ENCODE measurements around the gene CCDC8. TPM values are rescaled to one million over a fixed set of nuclear protein-coding genes. Genes with fewer than 3 reads are reported as not detected.
"Not testable (repeated sequence)": the region's sequence is repeated elsewhere in the genome, so short reads cannot be mapped to it uniquely, and the experiment has no call there.

The CCDC8 gene
- total RNA-seq, 1 donor: not detected

DNA sequence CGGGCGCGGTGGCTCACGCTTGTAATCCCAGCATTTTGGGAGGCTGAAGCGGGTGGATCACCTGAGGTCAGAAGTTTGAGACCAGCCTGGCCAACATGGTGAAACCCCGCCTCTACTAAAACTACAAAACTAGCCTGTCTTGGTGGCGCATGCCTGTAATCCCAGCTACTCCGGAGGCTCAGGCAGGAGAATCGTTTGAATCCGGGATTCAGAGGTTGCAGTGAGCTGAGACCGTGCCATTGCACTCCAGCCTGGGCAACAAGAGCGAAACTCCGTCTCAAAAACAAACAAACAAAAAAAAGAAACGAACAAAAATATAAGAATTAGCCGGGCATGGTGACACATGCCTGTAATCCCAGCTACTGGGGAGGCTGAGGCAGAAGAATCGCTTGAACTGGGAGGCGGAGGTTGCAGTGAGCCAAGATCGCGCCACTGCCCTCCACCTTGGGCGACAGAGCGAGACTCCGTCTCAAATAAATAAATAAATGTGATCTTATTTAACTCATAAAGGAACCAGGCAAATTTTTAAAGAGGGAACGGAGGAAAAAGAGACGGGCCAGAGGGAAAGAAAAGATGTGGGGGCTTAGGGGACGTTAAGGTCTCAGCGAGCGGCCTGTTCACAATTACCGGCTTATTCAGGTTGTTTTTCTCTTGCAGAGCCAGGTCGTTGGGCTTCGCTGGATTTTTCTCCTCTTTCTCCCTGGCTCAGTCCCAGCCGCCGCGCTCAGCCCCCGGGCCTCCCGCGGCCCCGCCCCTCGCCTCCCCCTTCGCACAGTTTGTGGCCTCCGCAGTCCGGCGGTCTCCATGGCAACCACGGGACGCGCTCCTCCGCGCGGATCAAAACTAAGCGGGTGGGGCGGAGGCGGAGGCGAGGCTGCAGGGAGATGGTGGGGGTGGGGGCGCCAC is 2.7 kb upstream of the CCDC8 start:
- not testable (repeated sequence) for H3K4me1 ChIP-seq (ENCODE audit: insufficient read depth, low read length); H3K9me3 ChIP-seq (ENCODE audit: low read depth, low read length); H3K4me3 ChIP-seq (ENCODE audit: low read length)
- H3K27me3 ChIP-seq (ENCODE audit: insufficient read depth, low read length): peaks cover 53% of the 10 kb centered on the region

DNA sequence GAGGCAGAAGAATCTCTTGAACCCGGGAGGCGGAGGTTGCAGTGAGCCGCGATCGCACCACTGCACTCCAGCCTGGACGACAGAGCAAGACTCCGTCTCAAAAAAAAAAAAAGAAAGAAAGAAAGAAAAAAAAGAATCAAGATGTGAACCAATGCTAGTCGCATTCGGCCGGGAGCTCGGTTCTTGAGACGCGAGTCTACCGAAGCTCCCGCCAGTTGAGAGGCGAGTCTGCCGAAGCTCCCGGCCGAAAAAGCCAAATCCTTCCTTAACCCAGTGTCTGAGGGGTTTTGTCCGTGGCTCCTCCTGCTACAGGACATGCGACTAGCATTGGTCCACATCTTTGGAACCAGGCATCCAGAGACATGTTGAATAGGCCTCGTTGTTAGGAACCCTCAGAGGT is 1.5 kb upstream of the CCDC8 start:
- H3K9me3 ChIP-seq (ENCODE audit: low read depth, low read length); H3K4me3 ChIP-seq (ENCODE audit: low read length); H3K4me1 ChIP-seq (ENCODE audit: insufficient read depth, low read length): not testable (repeated sequence)
- H3K27me3 ChIP-seq (ENCODE audit: insufficient read depth, low read length): peaks cover 54% of the 10 kb centered on the region

GRCh38 chr19:46412650-46413261 is 608 bp downstream of the CCDC8 start:
- Histone ChIP-seq H3K4me3 (ENCODE audit: low read length) (no peak overlapping the region), H3K9me3 (ENCODE audit: low read depth, low read length) (no peaks in the 10 kb centered on the region), H3K4me1 (ENCODE audit: insufficient read depth, low read length) (no peaks in the 10 kb centered on the region), H3K27me3 (ENCODE audit: insufficient read depth, low read length) (peaks cover 65% of the 10 kb centered on the region)

DNA sequence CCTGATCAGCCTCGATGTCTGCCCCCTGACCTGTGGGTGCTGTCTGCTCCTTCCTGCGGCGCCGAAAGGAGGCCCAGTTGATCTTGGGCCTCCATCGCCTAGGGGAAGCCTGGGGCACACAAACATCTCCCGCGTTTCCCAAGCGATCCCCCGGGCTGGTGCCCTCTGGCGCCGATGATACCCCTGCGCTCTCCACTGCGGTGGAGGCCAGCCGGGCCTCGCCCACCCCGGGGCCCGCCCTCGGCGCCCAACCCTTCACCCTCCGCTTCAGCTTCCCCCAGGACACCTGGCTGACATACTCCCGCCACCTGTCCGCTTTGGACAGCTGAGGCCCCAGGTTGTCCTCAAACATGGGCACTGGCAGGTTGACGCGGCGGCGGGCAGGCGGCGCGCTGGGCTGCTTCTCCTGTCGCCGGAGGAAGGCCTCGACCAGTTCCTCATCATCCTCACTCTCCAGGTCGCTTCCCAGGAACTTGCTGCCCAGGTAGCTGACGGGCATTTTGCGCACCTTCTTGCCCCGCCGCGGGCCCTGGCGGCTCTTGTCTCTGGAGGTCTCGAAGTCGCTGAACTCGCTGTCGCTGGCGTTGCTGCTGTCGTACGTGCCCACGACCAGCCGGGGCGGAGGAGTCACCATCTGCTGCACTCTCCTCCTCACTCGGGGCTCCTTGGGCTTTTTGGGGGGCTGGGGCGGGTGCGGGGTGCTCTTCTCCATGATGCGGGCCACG is 1.3 kb downstream of the CCDC8 start:
- H3K9me3 ChIP-seq (ENCODE audit: low read depth, low read length): no peaks in the 10 kb centered on the region
- peaks cover 63% of the 10 kb centered on the region for H3K27me3 ChIP-seq (ENCODE audit: insufficient read depth, low read length)
- H3K4me3 ChIP-seq (ENCODE audit: low read length): no peak overlapping the region
- H3K4me1 ChIP-seq (ENCODE audit: insufficient read depth, low read length): no peaks in the 10 kb centered on the region

GRCh38 chr19:46411088-46411924 is 2.1 kb downstream of the CCDC8 start:
- Histone ChIP-seq H3K27me3 (ENCODE audit: insufficient read depth, low read length) (peaks cover 58% of the 10 kb centered on the region), H3K4me1 (ENCODE audit: insufficient read depth, low read length) (no peaks in the 10 kb centered on the region), H3K4me3 (ENCODE audit: low read length) (no peak overlapping the region), H3K9me3 (ENCODE audit: low read depth, low read length) (no peaks in the 10 kb centered on the region)

GRCh38 chr19:46410205-46411087 is 2.9 kb downstream of the CCDC8 start:
- H3K4me3 ChIP-seq (ENCODE audit: low read length): no peak overlapping the region
- H3K4me1 ChIP-seq (ENCODE audit: insufficient read depth, low read length): no peaks in the 10 kb centered on the region
- no peaks in the 10 kb centered on the region for H3K9me3 ChIP-seq (ENCODE audit: low read depth, low read length)
- H3K27me3 ChIP-seq (ENCODE audit: insufficient read depth, low read length): peaks cover 60% of the 10 kb centered on the region

DNA sequence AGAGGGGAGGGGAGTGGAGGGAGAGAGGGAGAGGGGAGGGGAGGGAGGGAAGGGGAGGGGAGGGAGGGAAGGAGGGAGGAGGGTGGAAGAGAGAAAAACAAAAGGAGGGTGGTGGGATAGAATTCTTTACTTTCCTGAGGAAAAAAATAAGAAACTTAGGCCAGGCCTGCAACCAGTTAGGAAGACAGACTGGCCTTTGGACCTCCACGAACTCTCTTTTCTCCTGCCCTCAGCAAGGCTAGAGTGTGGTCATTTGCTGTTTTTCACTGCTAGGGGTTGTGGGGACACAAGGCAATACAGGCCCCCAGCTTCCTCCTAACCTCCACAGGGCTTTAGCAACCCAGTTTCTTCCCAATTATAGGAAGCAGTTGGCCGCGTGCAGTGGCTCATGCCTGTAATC is 4.2 kb downstream of the CCDC8 start:
- peaks cover 8% of the 10 kb centered on the region for H3K4me1 ChIP-seq (ENCODE audit: insufficient read depth, low read length)
- no peak overlapping the region for H3K4me3 ChIP-seq (ENCODE audit: low read length)
- peaks cover 65% of the 10 kb centered on the region for H3K27me3 ChIP-seq (ENCODE audit: insufficient read depth, low read length)
- no peaks in the 10 kb centered on the region for H3K9me3 ChIP-seq (ENCODE audit: low read depth, low read length)

DNA sequence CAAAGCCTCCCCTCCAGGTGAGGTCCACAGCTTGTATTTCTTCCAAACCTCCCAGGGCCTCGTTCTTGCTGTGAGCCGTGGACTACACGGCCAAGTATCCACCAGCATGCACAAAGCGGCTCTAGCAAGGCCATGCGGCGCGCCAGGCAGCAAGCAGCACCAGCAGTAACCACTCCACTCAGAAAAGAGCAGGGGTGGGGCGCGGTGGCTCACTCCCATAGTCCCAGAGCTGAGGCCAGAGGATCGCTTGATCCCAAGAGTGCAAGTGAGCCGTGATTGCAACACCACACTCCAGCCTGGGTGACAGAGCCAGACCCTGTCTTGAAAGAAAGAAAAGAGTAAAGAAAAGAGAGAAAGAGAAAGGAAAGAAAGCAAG is 4.7 kb downstream of the CCDC8 start:
- H3K9me3 ChIP-seq (ENCODE audit: low read depth, low read length): no peaks in the 10 kb centered on the region
- no peak overlapping the region for H3K4me3 ChIP-seq (ENCODE audit: low read length)
- peaks cover 65% of the 10 kb centered on the region for H3K27me3 ChIP-seq (ENCODE audit: insufficient read depth, low read length)
- peaks cover 14% of the 10 kb centered on the region for H3K4me1 ChIP-seq (ENCODE audit: insufficient read depth, low read length)

DNA sequence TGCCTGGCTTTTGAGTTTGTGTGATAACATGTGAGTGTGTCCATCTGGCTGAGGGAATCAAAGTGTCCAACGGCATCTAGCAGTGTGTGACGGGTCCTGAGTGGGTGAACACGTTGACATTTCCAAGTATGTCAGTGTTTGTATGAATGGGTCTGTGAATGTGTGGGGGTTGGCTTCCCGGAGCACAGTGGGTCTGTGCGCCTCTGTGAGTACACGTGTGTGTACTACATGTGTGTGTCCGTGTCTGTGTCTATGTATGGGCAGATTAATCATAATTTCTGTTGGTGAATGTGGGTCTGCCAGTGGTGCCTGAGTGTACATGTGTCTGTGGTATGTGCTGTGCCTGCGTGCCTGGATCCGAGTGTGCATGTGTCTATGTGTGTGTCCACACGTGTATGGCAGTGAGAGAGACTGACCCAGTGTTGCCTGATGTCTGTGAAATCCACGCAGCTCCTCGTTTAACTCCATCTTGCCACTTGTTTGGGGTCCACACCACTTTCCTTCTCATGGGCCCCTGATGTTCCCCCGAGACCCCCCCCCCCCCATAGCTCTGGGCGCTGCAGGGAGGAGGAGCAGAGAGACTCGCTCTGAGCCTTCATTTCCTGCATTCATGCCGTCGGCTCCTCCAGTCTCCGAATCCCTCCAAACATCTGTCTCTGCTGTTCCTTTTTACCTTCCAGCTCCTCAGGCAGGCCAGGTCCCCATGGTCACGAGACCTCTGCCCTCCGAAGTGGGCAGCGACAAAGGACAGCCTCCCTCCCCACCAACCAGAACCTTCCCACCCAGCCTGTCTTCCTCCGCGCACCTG is 5.3 kb downstream of the CCDC8 start:
- H3K9me3 ChIP-seq (ENCODE audit: low read depth, low read length): no peaks in the 10 kb centered on the region
- peaks cover 15% of the 10 kb centered on the region for H3K4me1 ChIP-seq (ENCODE audit: insufficient read depth, low read length)
- H3K27me3 ChIP-seq (ENCODE audit: insufficient read depth, low read length): peaks cover 60% of the 10 kb centered on the region
- no peak overlapping the region for H3K4me3 ChIP-seq (ENCODE audit: low read length)

DNA sequence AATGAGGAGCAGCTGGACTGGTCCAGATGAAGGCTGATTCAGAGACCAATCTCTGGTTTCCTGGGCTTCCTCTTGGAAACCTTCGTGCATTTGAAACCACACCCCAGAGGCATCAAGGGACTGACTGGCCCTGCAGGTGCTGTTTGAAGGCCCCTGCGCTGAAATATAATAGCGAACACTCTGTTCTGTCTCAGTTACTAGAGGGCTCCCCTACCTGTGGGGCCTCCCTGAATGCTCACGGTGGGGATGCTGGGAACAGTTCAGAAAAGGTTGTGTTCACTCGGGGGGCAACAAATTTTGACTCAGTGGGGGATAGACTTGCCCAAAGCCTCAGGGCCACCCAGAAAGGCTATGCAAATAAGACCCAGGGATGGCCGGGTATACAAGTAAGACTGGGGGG is 6.4 kb downstream of the CCDC8 start:
- peaks cover 54% of the 10 kb centered on the region for H3K27me3 ChIP-seq (ENCODE audit: insufficient read depth, low read length)
- H3K4me3 ChIP-seq (ENCODE audit: low read length): no peak overlapping the region
- peaks cover 15% of the 10 kb centered on the region for H3K4me1 ChIP-seq (ENCODE audit: insufficient read depth, low read length)
- no peaks in the 10 kb centered on the region for H3K9me3 ChIP-seq (ENCODE audit: low read depth, low read length)

DNA sequence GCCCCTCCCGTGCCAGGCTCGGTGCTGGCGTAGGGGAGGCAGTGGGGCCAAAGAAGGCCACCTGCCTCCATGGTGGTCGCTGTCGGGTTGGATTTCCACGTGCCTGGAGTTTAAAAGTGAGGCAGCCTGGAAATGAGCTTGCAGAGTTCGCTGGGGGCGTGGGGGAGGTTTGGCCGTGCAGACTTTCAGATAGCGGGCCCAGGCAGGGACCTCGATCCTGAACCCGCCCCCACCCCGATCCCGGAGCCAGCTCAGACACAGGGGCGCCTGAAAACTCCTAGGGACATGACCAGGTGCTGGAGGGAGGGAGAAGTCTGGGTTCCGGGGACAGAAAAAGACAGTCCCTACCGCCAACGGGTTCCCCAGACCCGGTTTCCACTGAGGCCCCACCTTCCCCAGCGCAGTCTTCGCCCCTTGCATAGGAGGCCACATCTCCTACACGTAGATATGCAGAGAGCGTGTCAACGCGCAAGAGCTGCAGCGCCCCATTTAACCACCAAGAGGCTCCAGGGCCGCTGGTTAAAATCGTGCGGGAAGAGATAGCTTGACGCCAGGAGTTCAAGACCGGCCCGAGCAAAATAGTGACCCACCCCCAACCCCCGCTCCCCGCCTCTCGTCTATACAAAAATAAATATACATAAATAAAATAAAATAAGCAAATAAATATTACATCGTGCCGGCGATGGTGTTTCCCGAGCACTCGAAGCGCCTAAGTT is 8.5 kb downstream of the CCDC8 start:
- no peak overlapping the region for H3K4me3 ChIP-seq (ENCODE audit: low read length)
- H3K9me3 ChIP-seq (ENCODE audit: low read depth, low read length): no peaks in the 10 kb centered on the region
- peaks cover 45% of the 10 kb centered on the region for H3K27me3 ChIP-seq (ENCODE audit: insufficient read depth, low read length)
- H3K4me1 ChIP-seq (ENCODE audit: insufficient read depth, low read length): peaks cover 15% of the 10 kb centered on the region

DNA sequence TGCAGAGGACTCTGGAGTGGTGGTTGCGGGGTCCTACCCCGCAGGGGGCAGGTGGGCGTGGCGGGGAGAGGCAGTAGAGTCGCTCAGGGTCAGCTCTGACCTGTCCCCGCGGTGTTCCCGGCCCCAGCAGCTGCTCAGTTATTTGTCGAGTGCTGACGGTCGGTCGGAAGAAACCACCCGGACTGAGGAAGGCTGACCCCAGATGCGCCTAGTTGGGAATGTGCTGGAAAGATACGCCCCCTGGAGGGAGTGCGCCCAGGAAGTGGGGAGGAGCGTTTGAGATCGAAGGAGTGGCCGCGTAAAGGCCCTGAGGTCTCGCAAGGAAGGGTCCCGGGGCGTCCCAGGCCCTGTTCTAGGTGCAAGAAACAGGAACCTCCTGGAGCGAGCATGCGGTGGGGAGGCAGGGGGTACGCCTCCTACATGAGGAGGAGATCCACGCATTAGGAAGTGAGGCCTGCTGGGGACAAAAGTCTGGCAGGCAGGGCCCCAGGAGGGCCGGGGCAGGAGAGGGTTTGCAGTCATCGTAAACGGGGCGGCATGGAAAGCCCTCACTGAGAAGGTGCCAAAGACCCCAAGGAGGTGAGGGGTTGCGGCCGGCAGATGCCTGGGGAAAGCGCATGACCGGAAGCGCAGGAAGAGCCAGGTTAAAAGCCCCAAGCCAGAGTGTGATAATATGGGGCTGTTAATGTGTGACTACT is 9.2 kb downstream of the CCDC8 start:
- Histone ChIP-seq H3K4me1 (ENCODE audit: insufficient read depth, low read length) (peaks cover 15% of the 10 kb centered on the region), H3K27me3 (ENCODE audit: insufficient read depth, low read length) (peaks cover 43% of the 10 kb centered on the region), H3K4me3 (ENCODE audit: low read length) (no peak overlapping the region), H3K9me3 (ENCODE audit: low read depth, low read length) (no peaks in the 10 kb centered on the region)

Data from mononuclear cell (primary cell).